NCI-H446 treated with DMSO at 0.1 percent for 48 hours (cell line): Measurements from ENCODE around the gene GJB4.
"Not testable (repeated sequence)": the region's sequence is repeated elsewhere in the genome, so short reads cannot be mapped to it uniquely, and the experiment has no call there.

Source experiments
- DNase-seq: peaks from one replicate; lab custom pipeline; 2025; lab: John Stamatoyannopoulos, UW

GJB4 gene

DNA sequence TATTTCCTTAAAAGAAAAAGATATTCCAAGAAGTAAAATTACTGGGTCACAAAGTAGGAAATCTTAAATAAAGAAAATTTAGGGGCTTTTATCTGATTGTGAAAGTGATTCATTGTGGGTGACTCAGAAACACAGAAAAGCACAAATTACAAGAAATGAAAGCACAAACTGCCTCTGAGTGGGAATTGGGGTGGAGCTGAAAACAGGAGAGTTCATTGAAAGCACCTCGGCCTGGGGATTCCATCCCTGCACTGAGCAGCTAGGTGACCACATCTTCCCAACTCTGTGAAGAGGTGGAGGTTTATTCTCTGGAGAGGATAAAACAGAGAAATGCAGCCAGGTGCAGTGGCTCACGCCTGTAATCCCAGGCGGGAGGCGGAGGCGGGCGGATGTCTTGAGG lies 40.7 kb downstream of the GJB4 start:
- DNase-seq, result no peak

DNA sequence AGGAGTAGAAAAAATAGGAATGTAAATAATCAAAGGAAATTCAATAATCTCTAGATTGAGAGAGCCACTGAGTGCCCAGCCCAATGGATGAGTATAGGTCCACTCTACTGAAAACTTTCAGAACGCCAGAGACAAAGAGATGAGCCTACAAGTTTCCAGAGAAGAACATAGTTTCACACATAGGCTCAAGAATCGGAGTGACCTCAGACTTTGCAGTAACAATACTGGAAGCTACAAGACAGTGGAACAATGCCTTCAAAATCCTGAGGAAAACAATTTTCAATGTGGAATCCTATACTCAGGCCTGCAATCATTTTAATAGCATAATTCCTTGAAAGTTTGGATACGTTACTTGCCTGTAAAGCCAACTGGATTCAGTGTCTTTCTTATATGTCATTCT lies 44.2 kb downstream of the GJB4 start:
- no peak for DNase-seq

- DNase-seq, result no peak
Measured at GRCh38 chr1:34806396-34806795, 46.9 kb downstream of the GJB4 start.

- no peak for DNase-seq
Measured at GRCh38 chr1:34808051-34808810, 48.7 kb downstream of the GJB4 start.

- not testable (repeated sequence) for DNase-seq
Measured at GRCh38 chr1:34810781-34811180, 51.2 kb downstream of the GJB4 start.
